HepG2 (cell line): ENCODE data around the gene COQ8A. TPM values are rescaled to one million over a fixed set of nuclear protein-coding genes. Genes with fewer than 3 reads are reported as not detected.

ENCODE experiments used
- ATAC-seq: fragments of 200-7000 bp; cut with Tn5 transposase; 3 replicates; pipeline ENCODE4 v1.9.1; 2020; ENCODE audit warnings: mild to moderate bottlenecking, moderate library complexity
- BruUV-seq: library from RNA; stranded (reverse); fragments of 400-500 nt; replicated peaks from 2 replicates; lab custom pipeline; 2021; lab: Mats Ljungman, UMichigan
- CTCF ChIA-PET: fragments of 300-600 bp; formaldehyde crosslinking; extraction: SDS; loops from one replicate; lab custom pipeline; 2021; ENCODE audit warnings: low total read pairs, inconsistent platforms, low intra/inter-chr PET ratio; lab: Yijun Ruan, JAX
- POLR2A ChIA-PET: fragments of 350-600 bp; sonication (Branson Sonifier 250); formaldehyde crosslinking; loops from one replicate; lab custom pipeline; 2020; ENCODE audit warnings: antibody characterized with exemption, inconsistent platforms; lab: Yijun Ruan, JAX
- DNase-seq: peaks from one replicate; pipeline ENCODE4 v3.0.0-alpha.2; 2015; ENCODE audit warnings: low spot score
- FAIRE-seq: peaks from 3 replicates; lab custom pipeline; 2011; peaks lifted over from hg19 to GRCh38; lab: Jason Lieb, UNC
- H2AFZ ChIP-seq: one replicate; pipeline ENCODE4 v1.6.1; 2011; ENCODE audit warnings: low read length, inconsistent platforms
- H3K27ac ChIP-seq: fragments of 300-600 bp; 3 replicates; pipeline ENCODE4 v1.8.0; 2011; ENCODE audit warnings: mixed run types, mild to moderate bottlenecking, mixed read lengths, low read length, inconsistent platforms; ENCODE audit not compliant: insufficient read depth; ENCODE audit errors: extremely low read length
- H3K27me3 ChIP-seq, 2 experiments: fragments of 200-600 bp in 1 of 2; 2 replicates in 1 of 2; 3 replicates in 1 of 2; pipeline versions ENCODE4 v1.6.0 to v1.8.0; 2011; ENCODE audit warnings: low read length in 2 of 2, mild to moderate bottlenecking in 2 of 2, moderate library complexity in 2 of 2, inconsistent platforms in 1 of 2; ENCODE audit not compliant: insufficient read depth in 2 of 2, control insufficient read depth in 1 of 2
- H3K36me3 ChIP-seq, 2 experiments: fragments of 200-600 bp in 1 of 2; replicated peaks in 1 of 2; 2 replicates in 1 of 2; 3 replicates in 1 of 2; pipeline versions ENCODE4 v1.5.1 to v1.8.0; 2011; ENCODE audit warnings: low read length in 2 of 2, inconsistent platforms in 1 of 2; ENCODE audit not compliant: insufficient read depth in 2 of 2, control insufficient read depth in 1 of 2
- H3K4me1 ChIP-seq: 2 replicates; pipeline ENCODE4 v1.5.1; 2012; ENCODE audit warnings: low read length, inconsistent platforms; ENCODE audit not compliant: insufficient read depth
- H3K4me2 ChIP-seq: 2 replicates; pipeline ENCODE4 v1.6.0; 2011; ENCODE audit warnings: low read depth, low read length, inconsistent platforms
- H3K4me3 ChIP-seq, 3 experiments: fragments of 200-600 bp in 1 of 3; sonication (generic), shearing (Covaris generic) in 1 of 3; replicated peaks in 1 of 3; 2 replicates each; pipeline ENCODE4 v1.5.1; 2011 to 2016; ENCODE audit warnings: low read length in 3 of 3, inconsistent platforms in 2 of 3, low read depth in 2 of 3, mild to moderate bottlenecking in 2 of 3, control low read depth in 1 of 3, mixed read lengths in 1 of 3; ENCODE audit not compliant: insufficient read depth in 1 of 3
- H3K79me2 ChIP-seq: one replicate; pipeline ENCODE4 v1.6.1; 2011; ENCODE audit warnings: low read length, inconsistent platforms; ENCODE audit not compliant: insufficient read depth
- H3K9ac ChIP-seq: 2 replicates; pipeline ENCODE4 v1.6.0; 2011; ENCODE audit warnings: mild to moderate bottlenecking, low read depth, low read length, inconsistent platforms; ENCODE audit not compliant: insufficient read depth
- H3K9me3 ChIP-seq: 2 replicates; pipeline ENCODE4 v1.5.1; 2012; ENCODE audit warnings: mild to moderate bottlenecking, low read length
- H4K20me1 ChIP-seq: 2 replicates; pipeline ENCODE4 v1.6.0; 2011; ENCODE audit warnings: inconsistent platforms, mild to moderate bottlenecking, low read length, moderate library complexity; ENCODE audit not compliant: insufficient read depth
- ARID2 ChIP-seq: sonication (generic); formaldehyde crosslinking; IDR thresholded peaks from 2 replicates; pipeline ENCODE4 v1.8.1; 2022; ENCODE audit warnings: mild to moderate bottlenecking, missing genetic modification reagents, borderline replicate concordance
- ATF1 ChIP-seq: IDR thresholded peaks from 2 replicates; pipeline ENCODE4 v1.6.1; 2016; ENCODE audit warnings: mild to moderate bottlenecking, control low read depth
- CREB1 ChIP-seq, 2 experiments: fragments of 450-650 bp in 1 of 2; IDR thresholded peaks; 2 replicates each; pipeline ENCODE4 v1.6.1; 2016 to 2017; ENCODE audit warnings: control low read depth in 1 of 2, mild to moderate bottlenecking in 1 of 2, missing compliant biosample characterization in 1 of 2, missing genetic modification characterization in 1 of 2
- EED ChIP-seq: sonication (generic); formaldehyde crosslinking; IDR thresholded peaks from 2 replicates; pipeline ENCODE4 v1.5.0; 2020; ENCODE audit warnings: mild to moderate bottlenecking, missing genetic modification reagents
- KDM6A ChIP-seq: IDR thresholded peaks from 2 replicates; pipeline ENCODE4 v1.6.1; 2016; ENCODE audit warnings: low read depth
- KLF9 ChIP-seq: IDR thresholded peaks from 2 replicates; pipeline ENCODE4 v1.6.1; 2016; ENCODE audit warnings: low read depth
- MXD3 ChIP-seq: IDR thresholded peaks from 2 replicates; pipeline ENCODE4 v1.6.1; 2016; ENCODE audit warnings: mild to moderate bottlenecking, missing biosample characterization, missing genetic modification reagents
- NFIC ChIP-seq: IDR thresholded peaks from 2 replicates; pipeline ENCODE4 v1.6.1; 2012; ENCODE audit warnings: mild to moderate bottlenecking, low read length, inconsistent platforms
- PHF21A ChIP-seq: sonication (generic); formaldehyde crosslinking; IDR thresholded peaks from 2 replicates; pipeline ENCODE4 v1.5.0; 2020; ENCODE audit warnings: mild to moderate bottlenecking, missing genetic modification reagents
- PLRG1 ChIP-seq: fragments of 450-650 bp; conservative IDR thresholded peaks from 2 replicates; pipeline ENCODE4 v1.6.1; 2016
- SKI ChIP-seq: fragments of 450-650 bp; IDR thresholded peaks from one replicate; pipeline ENCODE4 v1.6.1; 2018; ENCODE audit warnings: mild to moderate bottlenecking; ENCODE audit not compliant: partially characterized antibody
- SNAPC5 ChIP-seq: sonication (generic); formaldehyde crosslinking; IDR thresholded peaks from 2 replicates; pipeline ENCODE4 v1.8.1; 2023; ENCODE audit warnings: mild to moderate bottlenecking, missing genetic modification reagents, borderline replicate concordance
- SUZ12 ChIP-seq: fragments of 150-350 bp; IDR thresholded peaks from 2 replicates; pipeline ENCODE4 v1.6.1; 2014; ENCODE audit warnings: low read depth, low read length
- THAP11 ChIP-seq: IDR thresholded peaks from 2 replicates; pipeline ENCODE4 v1.6.1; 2016; ENCODE audit warnings: missing biosample characterization, missing genetic modification reagents
- ZNF121 ChIP-seq: sonication (generic); formaldehyde crosslinking; IDR thresholded peaks from 2 replicates; pipeline ENCODE4 v1.5.0; 2020; ENCODE audit warnings: mild to moderate bottlenecking, missing genetic modification reagents
- ZNF143 ChIP-seq: sonication (generic); formaldehyde crosslinking; IDR thresholded peaks from 2 replicates; pipeline ENCODE4 v1.4.0; 2020; ENCODE audit warnings: missing genetic modification reagents
- ZNF691 ChIP-seq: sonication (generic); formaldehyde crosslinking; IDR thresholded peaks from 2 replicates; pipeline ENCODE4 v1.4.0; 2020; ENCODE audit warnings: missing genetic modification reagents, low read depth, mild to moderate bottlenecking, borderline replicate concordance
- ZSCAN21 ChIP-seq: sonication (generic); formaldehyde crosslinking; IDR thresholded peaks from 2 replicates; pipeline ENCODE4 v1.8.0; 2022; ENCODE audit warnings: mild to moderate bottlenecking, missing genetic modification reagents, moderate library complexity, borderline replicate concordance
- WGBS: methylation state at CpG from one replicate; pipeline ENCODE4 v1.1.6; 2017; ENCODE audit warnings: low lambda C conversion rate; 5-methylcytosine and 5-hydroxymethylcytosine counted together
- in situ Hi-C: cut with HindIII; loops from 2 replicates; pipeline ENCODE4 v1.10.0; 2017; ENCODE audit warnings: low pct_unique_long_range_greater_than_20kb; ENCODE audit not compliant: extremely low pct_ligation_motif_present
- intact Hi-C: fragments of 100-400 bp; cut with micrococcal nuclease; formaldehyde crosslinking; loops from one replicate; pipeline ENCODE4 v1.10.0; 2022; ENCODE audit not compliant: unreplicated experiment
- polyA plus RNA-seq, 8 experiments: library from polyadenylated mRNA; depleted of rRNA in 3 of 8; stranded (reverse) in 7 of 8; unstranded in 1 of 8; fragments of >200 nt; fragmentation: Illumina TruSeq in 4 of 8; extraction: Trizol in 4 of 8; gene quantifications; 2 replicates each; pipeline versions ENCODE4 v1.2.1 to v1.2.3, GENCODE V29; 2011 to 2016; ENCODE audit warnings: low read depth in 4 of 8, missing spikeins in 1 of 8, mixed read lengths in 1 of 8; ENCODE audit not compliant: insufficient read depth in 1 of 8
- total RNA-seq, 5 experiments: library from RNA; depleted of rRNA; stranded (reverse); fragments of >200 nt; fragmentation: Illumina TruSeq; extraction: Trizol; gene quantifications; 2 replicates each; pipeline ENCODE4 v1.2.3, GENCODE V29; 2016; ENCODE audit warnings: low read depth in 1 of 5

The COQ8A gene
- total and polyA plus RNA-seq, 2 of the 13 experiments (the other 11 are each of a cell fraction or from before 2014, with no cell fraction given): 60.4 to 88.7 TPM

GRCh38 chr1:226983247-226983991, 43.3 kb downstream of the COQ8A start:
- intact Hi-C loops (no loop called here), in situ Hi-C loops (no loop called here)
- TF ChIP-seq PHF21A (CRISPR knock-in tag) (no peak), SUZ12 (no peak), ZSCAN21 (CRISPR knock-in tag) (no peak), ARID2 (CRISPR knock-in tag) (no peak), ZNF691 (CRISPR knock-in tag) (no peak), NFIC (no peak), SNAPC5 (CRISPR knock-in tag) (no peak), CREB1 (IDR thresholded peaks at IDR 0.05) (no peak), CREB1 (CRISPR knock-in tag; IDR thresholded peaks at IDR 0.05) (no peak), SKI (no peak), MXD3 (no peak), PLRG1 (no peak), ATF1 (CRISPR knock-in tag) (no peak), THAP11 (CRISPR knock-in tag) (no peak), KDM6A (CRISPR knock-in tag) (no peak), ZNF143 (CRISPR knock-in tag) (no peak), ZNF121 (CRISPR knock-in tag) (no peak), KLF9 (CRISPR knock-in tag) (no peak), EED (CRISPR knock-in tag) (no peak)
- FAIRE-seq: no peak
- no TSS peak for BruUV-seq
- H3K27me3 ChIP-seq: no peaks in the 10 kb centered on the region
- no peaks in the 10 kb centered on the region for H3K9me3 ChIP-seq
- H3K4me1 ChIP-seq: peaks cover 8% of the 10 kb centered on the region
- H3K27ac ChIP-seq: no peak overlapping the region
- DNase-seq: no peak
- H3K9ac ChIP-seq: no peak overlapping the region
- no peak overlapping the region for H3K4me3 ChIP-seq
- 97% methylated on average over 11 of the region's 18 CpGs for WGBS
- H4K20me1 ChIP-seq: no peaks in the 10 kb centered on the region
- ChIA-PET POLR2A (interaction anchor here (1.6 kb wide), 1 partner anchor 9 kb away, joined by 6 read pairs; no protein-coding TSS in a partner anchor), CTCF (no interaction called here)
- no peak for ATAC-seq
- H3K4me2 ChIP-seq: no peak overlapping the region
- H3K36me3 ChIP-seq: peaks cover 30 to 72% of the 10 kb centered on the region in 2 experiments; a peak in 4 of 5 replicates
- no peaks in the 10 kb centered on the region for H3K79me2 ChIP-seq
- no peak overlapping the region for H2AFZ ChIP-seq
